Mesendoderm (in vitro differentiated cells): ENCODE data around the gene RCBTB1.

Experiments used
- DNase-seq: peaks from one replicate; pipeline ENCODE4 v3.0.0; 2013
- H2AK5ac ChIP-seq: 2 replicates; pipeline ENCODE4 v1.6.1; 2013; ENCODE audit warnings: low read length, inconsistent platforms
- H2BK120ac ChIP-seq: 2 replicates; pipeline ENCODE4 v1.6.1; 2013; ENCODE audit warnings: low read depth, mild to moderate bottlenecking, low read length, moderate library complexity, mixed read lengths
- H2BK15ac ChIP-seq: replicated peaks from 2 replicates; pipeline ENCODE4 v1.6.1; 2013; ENCODE audit warnings: low read depth, mild to moderate bottlenecking, moderate library complexity
- H2BK5ac ChIP-seq: 2 replicates; pipeline ENCODE4 v1.6.1; 2013; ENCODE audit warnings: low read length, inconsistent platforms
- H3K18ac ChIP-seq: 2 replicates; pipeline ENCODE4 v1.6.1; 2013; ENCODE audit warnings: mild to moderate bottlenecking, low read length, mixed read lengths
- H3K23ac ChIP-seq: one replicate; pipeline ENCODE4 v1.6.1; 2013; ENCODE audit warnings: low read length
- H3K27ac ChIP-seq: 2 replicates; pipeline ENCODE4 v1.5.1; 2013; ENCODE audit warnings: low read depth, mild to moderate bottlenecking, inconsistent platforms, low read length, moderate library complexity
- H3K27me3 ChIP-seq: 2 replicates; pipeline ENCODE4 v1.6.1; 2013; ENCODE audit warnings: low read length, control low read depth, mild to moderate bottlenecking, inconsistent platforms; ENCODE audit not compliant: insufficient read depth, poor library complexity
- H3K36me3 ChIP-seq: 2 replicates; pipeline ENCODE4 v1.6.1; 2013; ENCODE audit warnings: low read length, inconsistent platforms; ENCODE audit not compliant: control insufficient read depth, insufficient read depth
- H3K4ac ChIP-seq: one replicate; pipeline ENCODE4 v1.6.1; 2013; ENCODE audit warnings: low read depth, mild to moderate bottlenecking, low read length, moderate library complexity
- H3K4me1 ChIP-seq: 2 replicates; pipeline ENCODE4 v1.6.1; 2013; ENCODE audit warnings: low read depth, low read length, inconsistent platforms; ENCODE audit not compliant: control insufficient read depth
- H3K4me2 ChIP-seq: 2 replicates; pipeline ENCODE4 v1.6.1; 2013; ENCODE audit warnings: low read length
- H3K4me3 ChIP-seq: 2 replicates; pipeline ENCODE4 v1.5.1; 2013; ENCODE audit warnings: mild to moderate bottlenecking, low read length
- H3K56ac ChIP-seq: one replicate; pipeline ENCODE4 v1.6.1; 2013; ENCODE audit warnings: low read length
- H3K79me1 ChIP-seq: 2 replicates; pipeline ENCODE4 v1.6.1; 2013; ENCODE audit warnings: low read length, inconsistent platforms
- H3K79me2 ChIP-seq: 2 replicates; pipeline ENCODE4 v1.6.1; 2013; ENCODE audit warnings: mild to moderate bottlenecking, low read length; ENCODE audit not compliant: control insufficient read depth, insufficient read depth
- H3K9ac ChIP-seq: 2 replicates; pipeline ENCODE4 v1.6.1; 2013; ENCODE audit warnings: low read length, inconsistent platforms
- H4K5ac ChIP-seq: one replicate; pipeline ENCODE4 v1.6.1; 2013; ENCODE audit warnings: low read length
- H4K8ac ChIP-seq: one replicate; pipeline ENCODE4 v1.6.1; 2013; ENCODE audit warnings: low read depth, mild to moderate bottlenecking, control low read depth, low read length, moderate library complexity
- WGBS: extraction: QIAGEN DNeasy Blood & Tissue Kit; methylation state at CpG from one replicate; pipeline ENCODE4 v1.1.7; 2013; ENCODE audit warnings: low lambda C conversion rate, missing lambda C conversion rate; ENCODE audit not compliant: insufficient coverage; ENCODE audit errors: extremely low coverage; 5-methylcytosine and 5-hydroxymethylcytosine counted together

The RCBTB1 gene

GRCh38 chr13:49629196-49629938, 44.0 kb upstream of the RCBTB1 start:
- Histone ChIP-seq H3K79me2 (no peaks in the 10 kb centered on the region), H4K5ac (no peak overlapping the region), H3K79me1 (no peaks in the 10 kb centered on the region), H4K8ac (no peak overlapping the region), H3K36me3 (no peaks in the 10 kb centered on the region), H2BK15ac (no peak overlapping the region), H3K4me3 (no peak overlapping the region), H3K27ac (no peak overlapping the region), H3K23ac (no peak overlapping the region), H3K18ac (no peak overlapping the region), H2BK5ac (no peak overlapping the region), H3K4me2 (no peak overlapping the region), H3K4ac (no peak overlapping the region), H2BK120ac (no peak overlapping the region), H3K56ac (no peak overlapping the region), H3K27me3 (no peaks in the 10 kb centered on the region), H2AK5ac (no peak overlapping the region), H3K9ac (no peak overlapping the region), H3K4me1 (no peaks in the 10 kb centered on the region)
- no CpG with 5 or more reads among the region's 8 CpGs for WGBS
- no peak for DNase-seq

GRCh38 chr13:49627831-49628652, 42.7 kb upstream of the RCBTB1 start, which contains the start of gene ARL11:
Gene ARL11 (plus strand): TSS chr13:49628507. CDS start chr13:49630448, 1,941 bp downstream.
- Histone ChIP-seq H3K79me1 (no peaks in the 10 kb centered on the region), H3K23ac (no peak within 1 kb of the TSS), H2BK15ac (no peak within 1 kb of the TSS), H4K8ac (no peak within 1 kb of the TSS), H3K56ac (peak within 1 kb of the TSS; percentile 70), H3K27ac (no peak within 1 kb of the TSS), H2BK120ac (no peak within 1 kb of the TSS), H3K4ac (no peak within 1 kb of the TSS), H3K18ac (no peak within 1 kb of the TSS), H3K27me3 (no peaks in the 10 kb centered on the region), H3K4me1 (no peaks in the 10 kb centered on the region), H2AK5ac (no peak within 1 kb of the TSS), H2BK5ac (no peak within 1 kb of the TSS), H3K36me3 (no peaks in the 10 kb centered on the region), H4K5ac (peak within 1 kb of the TSS; percentile 71), H3K4me3 (no peak within 1 kb of the TSS), H3K79me2 (no peaks in the 10 kb centered on the region), H3K4me2 (peak within 1 kb of the TSS; percentile 27), H3K9ac (no peak within 1 kb of the TSS)
- no CpG with 5 or more reads among the region's 17 CpGs for WGBS
- DNase-seq, result peak; percentile 88

GRCh38 chr13:49625392-49626079, 40.2 kb upstream of the RCBTB1 start:
- Histone ChIP-seq H2AK5ac (no peak overlapping the region), H3K79me2 (no peaks in the 10 kb centered on the region), H3K23ac (no peak overlapping the region), H3K4me3 (no peak overlapping the region), H4K8ac (no peak overlapping the region), H3K4me2 (no peak overlapping the region), H3K27me3 (no peaks in the 10 kb centered on the region), H3K4me1 (no peaks in the 10 kb centered on the region), H2BK15ac (no peak overlapping the region), H3K4ac (no peak overlapping the region), H2BK120ac (no peak overlapping the region), H4K5ac (no peak overlapping the region), H3K36me3 (no peaks in the 10 kb centered on the region), H3K79me1 (no peaks in the 10 kb centered on the region), H3K27ac (no peak overlapping the region), H3K56ac (peak overlapping the region; percentile 15), H2BK5ac (no peak overlapping the region), H3K18ac (no peak overlapping the region), H3K9ac (no peak overlapping the region)
- no peak for DNase-seq
- WGBS, result no CpG with 5 or more reads among the region's 12 CpGs

- WGBS, result no CpG with 5 or more reads among the region's 6 CpGs
- no peak for DNase-seq
Measured at GRCh38 chr13:49624229-49624628, 38.9 kb upstream of the RCBTB1 start.

GRCh38 chr13:49622174-49622946, 37.0 kb upstream of the RCBTB1 start:
- no peak overlapping the region for H3K56ac ChIP-seq
- WGBS, result no CpG with 5 or more reads among the region's 11 CpGs
- H3K4me3 ChIP-seq, result no peak overlapping the region
- H3K4me1 ChIP-seq, result peaks cover 2% of the 10 kb centered on the region
- H4K5ac ChIP-seq, result no peak overlapping the region
- H3K79me1 ChIP-seq, result no peaks in the 10 kb centered on the region
- DNase-seq, result no peak
- H3K4me2 ChIP-seq, result no peak overlapping the region
- no peak overlapping the region for H3K9ac ChIP-seq
- H3K18ac ChIP-seq, result no peak overlapping the region
- no peak overlapping the region for H2BK5ac ChIP-seq
- H2BK120ac ChIP-seq, result no peak overlapping the region
- no peak overlapping the region for H3K27ac ChIP-seq
- H4K8ac ChIP-seq, result no peak overlapping the region
- no peaks in the 10 kb centered on the region for H3K36me3 ChIP-seq
- H2AK5ac ChIP-seq, result no peak overlapping the region
- no peak overlapping the region for H3K23ac ChIP-seq
- H3K79me2 ChIP-seq, result no peaks in the 10 kb centered on the region
- H2BK15ac ChIP-seq, result no peak overlapping the region
- no peak overlapping the region for H3K4ac ChIP-seq
- no peaks in the 10 kb centered on the region for H3K27me3 ChIP-seq

More at GRCh38 chr13:49624229-49624628, 38.9 kb upstream of the RCBTB1 start:
- Histone ChIP-seq H3K23ac (no peak overlapping the region), H2BK15ac (no peak overlapping the region), H3K9ac (no peak overlapping the region), H3K4me2 (no peak overlapping the region), H3K4me1 (no peaks in the 10 kb centered on the region), H3K18ac (no peak overlapping the region), H3K56ac (no peak overlapping the region), H2AK5ac (no peak overlapping the region), H3K79me1 (no peaks in the 10 kb centered on the region), H3K79me2 (no peaks in the 10 kb centered on the region), H3K4ac (no peak overlapping the region), H3K27me3 (no peaks in the 10 kb centered on the region), H3K27ac (no peak overlapping the region), H4K5ac (no peak overlapping the region), H2BK120ac (no peak overlapping the region), H3K4me3 (no peak overlapping the region), H4K8ac (no peak overlapping the region), H2BK5ac (no peak overlapping the region), H3K36me3 (no peaks in the 10 kb centered on the region)
